Kidney (tissue), 14 donors: ENCODE results near the gene TBC1D9. TPM values are rescaled to one million over a fixed set of nuclear protein-coding genes. Genes with fewer than 3 reads are reported as not detected.

Source experiments
- DNase-seq, 5 donors: peaks; one replicate each; pipeline ENCODE4 v3.0.0-alpha.2; 2013 to 2020
- FAIRE-seq: peaks from 2 replicates; lab custom pipeline; 2012; peaks lifted over from hg19 to GRCh38; lab: Jason Lieb, UNC
- H3K27ac ChIP-seq, 2 donors: one replicate each; pipeline ENCODE4 v1.7.0; 2013; ENCODE audit warnings: low read depth in 2 of 2, low read length in 2 of 2, inconsistent platforms in 1 of 2
- H3K27me3 ChIP-seq: one replicate; pipeline ENCODE4 v1.7.1; 2013; ENCODE audit warnings: low read length, inconsistent platforms; ENCODE audit not compliant: control insufficient read depth, insufficient read depth
- H3K36me3 ChIP-seq, 3 donors: one replicate each; pipeline versions ENCODE4 v1.7.0 to v1.7.1; 2013; ENCODE audit warnings: low read length in 3 of 3, control low read depth in 1 of 3, inconsistent platforms in 1 of 3; ENCODE audit not compliant: insufficient read depth in 3 of 3, control insufficient read depth in 2 of 3
- H3K4me1 ChIP-seq, 3 donors: one replicate each; pipeline versions ENCODE4 v1.7.0 to v1.7.1; 2013; ENCODE audit warnings: low read length in 3 of 3, inconsistent platforms in 1 of 3, low read depth in 1 of 3; ENCODE audit not compliant: control insufficient read depth in 2 of 3, insufficient read depth in 2 of 3
- H3K4me3 ChIP-seq, 3 donors: one replicate each; pipeline versions ENCODE4 v1.7.0 to v1.8.1; 2013; ENCODE audit warnings: low read length in 3 of 3, control low read depth in 1 of 3, inconsistent platforms in 1 of 3
- H3K9ac ChIP-seq, 3 donors: one replicate each; pipeline versions ENCODE4 v1.7.0 to v1.7.1; 2013; ENCODE audit warnings: low read length in 3 of 3, control low read depth in 1 of 3, inconsistent platforms in 1 of 3
- H3K9me3 ChIP-seq, 3 donors: one replicate each; pipeline versions ENCODE4 v1.7.0 to v1.7.1; 2013; ENCODE audit warnings: low read length in 3 of 3, control low read depth in 1 of 3, inconsistent platforms in 1 of 3; ENCODE audit not compliant: control insufficient read depth in 2 of 3, insufficient read depth in 1 of 3
- CTCF ChIP-seq: IDR thresholded peaks from 3 replicates; pipeline ENCODE4 v1.5.1; 2012; ENCODE audit warnings: mild to moderate bottlenecking, moderate library complexity, borderline replicate concordance; ENCODE audit not compliant: insufficient read depth; ENCODE audit errors: extremely low read depth
- intact Hi-C: fragments of 100-400 bp; cut with DNase I; formaldehyde crosslinking; loops from one replicate; pipeline ENCODE4 v1.11.1; 2022
- polyA plus RNA-seq: library from polyadenylated mRNA; stranded (reverse); fragments of 350-450 nt; fragmentation: Illumina TruSeq; extraction: RNeasy Lipid Tissue Mini Kit (QIAGEN cat#74804); gene quantifications from one replicate; pipeline ENCODE4 v1.2.3, GENCODE V29; 2014; ENCODE audit warnings: low read depth, low replicate concordance; ENCODE audit not compliant: insufficient read depth
- total RNA-seq: library from RNA; stranded (reverse); fragmentation: NEBNext Ultra II Directional; extraction: Animal tissue kit (Norgen Biotek cat#: 25700); gene quantifications from one replicate; pipeline ENCODE4 v1.2.1, GENCODE V29; 2021
- donor health status: control.
- donor health status: control.
- donor health status: control.
- donor health status: control.
- donor health status: control.
- donor health status: DM: yes; HTN: yes; CAD: no.
- donor health status: Normal renal cell carcinoma (clear cell type).

The TBC1D9 gene
- total and polyA plus RNA-seq, 2 donors from 2014 or later: 14.4 to 38.6 TPM

- TF ChIP-seq CTCF: no peak
- Histone ChIP-seq H3K4me1 (no peaks in the 10 kb centered on the region), H3K36me3 (no peaks in the 10 kb centered on the region), H3K9ac (no peak overlapping the region), H3K27ac (no peak overlapping the region), H3K27me3 (peaks cover 5% of the 10 kb centered on the region), H3K4me3 (no peak overlapping the region), H3K9me3 (no peaks in the 10 kb centered on the region)
- FAIRE-seq (no peak), DNase-seq (no peak)
- intact Hi-C loops: no loop called here
Measured at GRCh38 chr4:140584439-140584838, 171.7 kb downstream of the TBC1D9 start.

- DNase-seq (no peak), FAIRE-seq (no peak)
- Histone ChIP-seq H3K4me3 (no peak overlapping the region), H3K27ac (no peak overlapping the region), H3K9me3 (no peaks in the 10 kb centered on the region), H3K36me3 (no peaks in the 10 kb centered on the region), H3K4me1 (no peaks in the 10 kb centered on the region), H3K27me3 (peaks cover 8% of the 10 kb centered on the region), H3K9ac (no peak overlapping the region)
- intact Hi-C loops: no loop called here
- no peak for TF ChIP-seq CTCF
Measured at GRCh38 chr4:140581078-140581477, 175.1 kb downstream of the TBC1D9 start.

GRCh38 chr4:140579278-140579677 is 176.9 kb downstream of the TBC1D9 start:
- intact Hi-C loops: no loop called here
- no peaks in the 10 kb centered on the region for H3K4me1 ChIP-seq
- H3K9me3 ChIP-seq: no peaks in the 10 kb centered on the region
- H3K27me3 ChIP-seq: peaks cover 8% of the 10 kb centered on the region
- H3K9ac ChIP-seq: no peak overlapping the region
- no peaks in the 10 kb centered on the region for H3K36me3 ChIP-seq
- H3K4me3 ChIP-seq: no peak overlapping the region
- H3K27ac ChIP-seq: no peak overlapping the region
- TF ChIP-seq CTCF: no peak
- DNase-seq: peak in 2 of 5 donors; percentile 17 to 24
- FAIRE-seq: no peak

GRCh38 chr4:140575489-140575888 is 180.7 kb downstream of the TBC1D9 start:
- no peak for FAIRE-seq
- intact Hi-C loops: no loop called here
- H3K4me1 ChIP-seq: no peaks in the 10 kb centered on the region
- H3K9ac ChIP-seq: no peak overlapping the region
- DNase-seq: no peak
- H3K27me3 ChIP-seq: peaks cover 9% of the 10 kb centered on the region
- TF ChIP-seq CTCF: no peak
- no peaks in the 10 kb centered on the region for H3K36me3 ChIP-seq
- peaks cover 0 to 3% (median 0%) of the 10 kb centered on the region in 3 donors for H3K9me3 ChIP-seq
- H3K4me3 ChIP-seq: no peak overlapping the region
- H3K27ac ChIP-seq: no peak overlapping the region
